Renal cortical epithelial cell (primary cell): ENCODE results near the gene SUPT4H1. TPM values are rescaled to one million over a fixed set of nuclear protein-coding genes. Genes with fewer than 3 reads are reported as not detected.
A peak's percentile ranks its signal among the peaks of the same experiment; 100 is the strongest.
"Not testable (repeated sequence)": the region's sequence is repeated elsewhere in the genome, so short reads cannot be mapped to it uniquely, and the experiment has no call there.

Experiments used
- DNase-seq: peaks from one replicate; pipeline ENCODE4 v3.0.0-alpha.2; 2011; ENCODE audit warnings: low read depth
- total RNA-seq: library from RNA; depleted of rRNA; stranded (reverse); fragments of >200 nt; gene quantifications from 2 replicates; pipeline ENCODE4 v1.2.3, GENCODE V29; 2014

The SUPT4H1 gene
- 53.8 and 85.3 TPM in 2 replicates for total RNA-seq

GRCh38 chr17:58351831-58352595, at the start of gene SUPT4H1:
Gene SUPT4H1, minus strand, starts transcription at chr17:58352201. Its CDS starts 66 bp downstream, at chr17:58352135.
- peak; percentile 84 for DNase-seq

GRCh38 chr17:58401287-58401686, 49.3 kb upstream of the SUPT4H1 start:
- DNase-seq, result no peak

DNA sequence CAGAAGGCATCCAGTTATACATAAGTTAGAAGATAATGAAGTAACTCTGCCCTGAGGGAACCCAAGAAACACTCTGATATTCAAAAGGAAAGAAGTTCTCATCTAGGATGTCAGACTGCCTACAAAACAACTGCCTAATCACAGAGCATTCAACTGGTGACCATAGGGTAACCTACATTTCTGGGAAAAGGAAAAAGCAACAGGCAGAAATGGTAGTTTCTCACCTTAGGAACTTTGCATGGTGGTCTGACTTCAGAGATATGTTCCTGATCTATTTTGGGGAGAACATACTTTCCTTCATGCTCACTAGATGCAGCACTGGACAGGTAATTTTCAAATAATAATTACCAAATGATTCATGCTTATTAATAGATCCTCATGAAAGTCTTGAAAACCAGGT, 48.8 kb upstream of the SUPT4H1 start:
- no peak for DNase-seq

- DNase-seq, result peak; percentile 42
These were observed 48.0 kb upstream of the SUPT4H1 start for GRCh38 chr17:58399974-58400373.

- DNase-seq, result no peak
These were observed 46.7 kb upstream of the SUPT4H1 start for GRCh38 chr17:58398574-58399266.

DNA sequence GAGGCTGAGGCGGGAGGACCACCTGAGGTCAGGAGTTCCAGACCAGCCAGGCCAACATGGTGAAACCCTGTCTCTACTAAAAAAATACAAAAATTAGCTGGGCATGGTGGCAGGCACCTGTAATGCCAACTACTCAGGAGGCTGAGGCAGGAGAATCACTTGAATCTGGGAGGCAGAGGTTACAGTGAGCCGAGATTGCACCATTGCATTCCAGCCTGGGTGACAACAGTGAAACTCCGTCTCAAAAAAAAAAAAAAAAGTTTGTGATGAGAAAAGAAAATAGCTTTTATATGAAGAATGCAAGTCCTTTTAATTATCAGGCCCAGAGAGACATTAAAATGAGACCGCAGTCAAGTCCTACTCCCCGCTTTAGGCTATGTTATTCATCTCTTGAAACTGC, 45.4 kb upstream of the SUPT4H1 start:
- DNase-seq, result not testable (repeated sequence)

DNA sequence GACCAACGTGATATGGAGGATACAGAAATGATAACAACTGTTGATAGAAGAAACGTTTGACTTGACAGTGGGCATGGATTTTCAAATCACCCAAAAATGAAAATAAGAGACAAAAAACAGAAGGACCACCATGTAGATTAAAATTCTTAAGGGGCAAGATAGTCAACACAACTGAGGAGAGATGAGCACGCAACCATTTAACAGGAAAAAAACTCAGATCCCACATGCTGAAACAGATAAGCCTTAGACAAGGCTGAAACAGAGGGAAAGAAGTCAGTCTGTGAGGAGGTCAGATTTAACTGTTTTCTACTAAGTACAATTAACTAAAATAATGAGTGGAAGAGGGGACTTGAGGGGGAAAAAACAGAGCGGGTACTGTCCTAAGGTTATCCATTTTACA, 44.2 kb upstream of the SUPT4H1 start:
- DNase-seq, result no peak

DNA sequence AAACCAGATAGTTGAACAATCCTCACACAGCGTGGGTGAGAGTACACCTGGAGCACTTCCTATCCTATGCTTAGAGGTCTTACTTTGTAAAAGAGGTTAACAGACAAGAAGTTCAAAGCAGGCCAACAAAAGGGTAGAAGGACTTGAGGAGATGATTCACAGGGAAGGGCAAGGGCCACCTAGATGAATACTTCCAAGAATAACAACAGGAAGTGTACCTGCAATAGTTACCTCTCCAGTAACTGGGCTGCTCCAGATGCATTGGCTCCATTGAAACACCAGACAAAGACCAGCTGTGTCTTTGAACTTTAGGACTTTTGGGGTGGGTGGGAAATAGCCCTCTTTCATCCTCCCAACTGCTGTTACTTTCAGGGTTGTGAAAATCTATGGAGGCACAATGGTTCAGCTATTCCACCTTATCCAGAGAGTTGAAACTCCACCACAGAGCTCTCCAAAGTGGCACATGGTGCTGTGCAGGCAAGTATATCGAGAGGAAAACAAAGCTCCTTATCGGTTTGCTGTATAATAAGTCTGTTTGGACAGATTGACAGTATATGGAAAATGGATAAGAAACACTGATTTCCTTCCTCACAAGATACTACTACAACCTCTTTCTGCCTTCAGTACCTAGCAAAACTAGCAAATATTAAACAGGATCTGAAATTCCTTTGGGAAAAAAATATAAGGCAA, 42.7 kb upstream of the SUPT4H1 start:
- peak; percentile 35 for DNase-seq

GRCh38 chr17:58391302-58391984, 39.4 kb upstream of the SUPT4H1 start:
- peak; percentile 97 for DNase-seq

- DNase-seq, result no peak
These were observed 38.9 kb upstream of the SUPT4H1 start for GRCh38 chr17:58390884-58391283.

DNA sequence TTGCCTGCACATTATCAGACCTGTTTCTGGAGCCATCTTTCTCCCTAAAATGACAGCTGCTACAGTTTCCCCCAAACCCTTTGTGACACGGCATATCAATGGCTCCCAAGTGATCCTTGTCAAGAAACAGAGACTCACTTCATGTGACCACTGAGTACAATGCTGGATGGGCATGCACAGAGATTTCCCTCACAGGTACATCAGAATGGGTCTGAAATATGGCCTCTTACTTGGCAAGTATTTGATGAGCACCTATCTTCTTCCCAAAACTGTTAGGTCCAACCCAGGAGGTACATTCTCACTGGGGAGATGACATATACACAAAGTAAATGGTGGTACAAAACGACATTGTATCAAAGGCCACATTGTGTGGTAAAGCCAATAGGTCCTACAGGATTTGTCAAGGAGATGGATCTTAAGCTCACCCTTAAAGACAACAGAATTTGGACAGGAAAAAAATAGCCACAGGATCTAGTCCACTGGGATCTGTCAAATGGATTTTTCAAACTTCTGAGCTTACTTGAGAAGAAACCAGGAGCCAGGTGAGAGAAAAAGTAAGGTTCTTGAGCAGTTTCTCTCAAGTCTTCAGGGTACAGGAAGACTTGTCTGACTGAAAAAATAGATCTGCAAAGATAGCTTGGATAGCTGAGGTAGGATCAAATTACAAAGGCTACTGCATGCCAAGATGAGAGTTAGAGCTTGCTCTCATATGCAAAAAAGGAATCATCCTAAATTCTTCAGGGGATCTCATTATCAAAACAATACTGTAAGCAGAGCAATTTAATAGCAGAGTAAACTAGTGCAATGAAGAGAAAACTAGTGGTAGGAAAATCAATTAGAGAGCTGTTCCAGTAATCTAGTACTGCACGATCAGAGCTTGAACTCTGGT, 36.5 kb upstream of the SUPT4H1 start:
- no peak for DNase-seq

DNA sequence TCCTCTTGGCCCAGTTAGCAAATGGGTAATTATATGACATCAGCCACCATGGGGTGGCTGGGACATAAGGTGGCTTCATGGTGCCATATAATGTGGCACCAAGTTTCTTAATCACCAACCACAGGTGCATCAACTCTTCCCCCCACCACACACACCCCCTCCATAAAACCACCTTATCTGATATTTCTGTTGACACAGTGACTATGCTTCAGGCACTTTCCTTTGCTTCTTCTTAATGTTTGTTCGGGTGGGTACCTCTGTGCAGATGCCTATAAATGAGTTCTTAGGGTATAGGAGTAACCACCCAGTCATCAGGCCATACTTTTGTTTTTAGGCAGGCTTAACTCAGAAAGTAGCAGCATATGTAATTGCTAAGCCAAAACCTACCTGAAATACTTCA, 35.8 kb upstream of the SUPT4H1 start:
- DNase-seq, result no peak

DNA sequence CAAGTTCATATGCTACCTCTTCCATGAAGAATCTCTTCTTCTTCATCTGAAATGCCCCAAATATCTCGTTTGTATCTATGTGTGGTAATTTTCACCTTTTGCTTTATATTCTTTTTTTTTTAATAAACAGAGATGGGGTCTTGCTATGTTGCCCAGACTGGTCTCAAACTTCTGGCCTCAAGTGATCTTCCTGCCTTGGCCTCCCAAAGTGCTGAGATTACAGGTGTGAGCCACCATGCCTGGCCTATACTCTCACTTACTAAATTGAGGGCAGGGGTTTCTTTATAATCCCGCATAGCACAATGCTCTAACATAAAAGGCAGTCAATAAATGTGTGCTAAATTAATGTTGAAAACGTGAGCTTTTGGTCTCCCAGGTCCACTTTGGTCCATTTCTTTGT, 34.7 kb upstream of the SUPT4H1 start:
- no peak for DNase-seq

DNA sequence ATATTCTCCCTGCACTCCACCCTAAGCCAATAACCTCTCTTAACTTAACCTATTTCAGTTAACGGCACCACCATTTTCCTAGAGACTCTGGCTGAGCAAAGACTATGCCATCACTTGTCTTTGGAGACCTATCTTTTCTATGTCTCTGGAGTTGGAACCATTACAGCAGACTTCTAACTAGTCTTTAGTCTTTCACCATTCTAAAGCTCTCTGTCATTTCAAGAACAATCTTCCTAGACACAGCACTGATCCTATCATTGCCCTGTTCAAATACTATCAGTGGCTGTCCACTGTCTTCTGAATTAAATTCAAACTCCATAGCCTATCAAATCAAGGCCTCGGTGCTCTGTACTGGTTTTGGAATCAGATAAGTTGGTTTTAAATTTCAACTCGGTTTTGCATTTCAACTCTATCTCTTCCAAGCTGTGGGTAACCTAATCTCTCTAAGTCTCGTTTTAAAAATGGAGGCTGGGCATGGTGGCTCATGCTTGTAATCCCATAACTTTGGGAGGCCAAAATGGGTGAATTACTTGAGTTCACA, 33.4 kb upstream of the SUPT4H1 start:
- no peak for DNase-seq

- no peak for DNase-seq
These were observed 32.9 kb upstream of the SUPT4H1 start for GRCh38 chr17:58384897-58385296.

GRCh38 chr17:58383892-58384462, 32.0 kb upstream of the SUPT4H1 start:
- DNase-seq, result no peak

DNA sequence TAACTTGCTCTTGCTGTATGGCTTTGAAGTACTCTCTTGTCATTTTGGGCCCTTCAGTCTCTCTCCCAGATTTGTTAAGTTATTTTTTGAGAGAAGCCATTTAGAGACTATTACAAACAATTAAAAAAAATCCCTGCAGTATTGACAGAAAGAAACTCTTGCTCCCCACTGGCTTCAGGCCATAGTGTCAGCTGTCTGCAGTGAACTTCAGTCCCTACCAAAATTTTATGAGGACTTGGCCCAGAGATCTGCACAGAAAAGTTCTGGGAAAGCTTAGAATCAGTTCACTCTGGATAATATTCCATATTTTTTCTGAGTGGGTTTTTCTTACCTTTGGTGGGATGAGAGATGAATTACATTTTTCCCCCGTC, 30.9 kb upstream of the SUPT4H1 start:
- no peak for DNase-seq

DNA sequence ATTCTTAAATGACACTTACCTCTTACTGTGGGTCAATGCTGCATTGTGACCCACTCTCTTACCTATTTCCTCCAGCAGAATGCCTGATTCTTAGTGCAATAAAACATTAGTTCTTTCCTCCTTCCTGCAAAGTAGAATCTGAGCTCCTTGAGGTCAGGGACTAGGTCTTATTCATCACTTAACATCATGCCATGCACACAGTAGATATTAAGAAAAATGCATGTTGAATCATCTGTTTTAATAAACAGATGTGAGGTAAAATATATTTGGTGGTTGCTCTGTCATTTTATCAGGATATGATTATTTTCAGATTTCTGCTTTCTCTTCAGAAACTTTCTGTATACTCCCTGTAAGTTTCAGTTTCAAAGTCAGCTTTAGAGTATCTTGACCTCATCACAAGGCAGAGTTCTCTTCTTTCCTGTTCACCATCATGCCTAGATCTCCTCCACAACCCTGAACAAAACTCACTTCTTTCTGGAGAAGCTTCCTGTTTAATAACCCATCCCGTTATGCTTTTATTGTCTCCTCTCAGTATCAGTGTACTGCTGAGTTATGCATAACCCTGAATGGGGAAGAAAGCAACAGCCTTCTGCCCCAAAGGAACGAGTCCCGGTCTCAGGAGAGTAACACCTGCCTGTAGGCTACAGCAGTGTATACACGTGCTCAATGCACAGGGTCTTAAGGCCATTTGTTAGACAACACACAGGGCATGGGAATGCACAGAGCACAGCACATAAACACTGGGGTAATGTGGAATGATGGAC, 30.3 kb upstream of the SUPT4H1 start:
- no peak for DNase-seq

DNA sequence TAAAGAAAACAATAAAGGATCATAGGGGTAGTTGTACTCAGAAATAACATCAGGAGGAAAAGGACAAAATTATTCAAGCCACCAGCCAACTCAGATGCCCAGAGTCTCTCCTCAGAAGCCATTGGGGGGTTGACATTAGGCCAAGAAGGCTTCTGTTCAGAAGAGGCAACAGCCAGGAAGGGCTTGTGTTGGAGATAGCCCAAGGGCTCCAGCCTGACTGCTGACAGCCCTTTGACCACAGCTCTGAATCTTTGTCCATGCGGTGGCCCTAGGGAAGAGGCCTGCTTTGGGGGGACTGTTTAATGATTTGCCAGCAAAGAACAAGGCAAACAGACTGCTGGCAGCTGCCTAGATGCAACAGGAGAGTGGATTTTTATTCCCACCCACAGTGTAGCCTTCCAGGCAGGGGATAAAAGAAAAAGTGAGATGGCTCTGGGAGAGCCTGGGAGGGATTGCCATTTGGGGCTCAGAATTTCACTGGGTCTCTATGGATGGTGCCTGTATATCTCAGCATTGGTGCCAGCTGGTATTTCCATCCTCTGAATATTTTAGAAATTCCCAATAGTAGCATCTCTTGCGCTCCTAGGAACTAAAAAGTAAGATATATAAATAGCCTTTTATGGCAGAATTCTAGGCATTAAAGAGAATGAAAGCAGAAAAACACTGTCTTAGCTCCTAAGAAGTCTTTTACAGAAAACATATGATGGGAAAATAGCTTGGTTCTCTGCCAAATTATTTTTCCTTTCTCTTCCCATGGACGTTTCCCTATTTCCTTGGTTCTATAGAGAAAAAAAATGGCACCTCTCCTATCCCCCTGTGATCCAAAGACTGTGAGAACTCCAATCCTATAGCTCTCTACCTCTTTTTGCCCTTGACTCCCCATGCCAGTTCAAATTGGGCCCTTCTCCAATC, 29.4 kb upstream of the SUPT4H1 start:
- peak; percentile 81 for DNase-seq
